Vagina (tissue), 2 donors: ENCODE measurements around the gene SPHK1. TPM values are rescaled to one million over a fixed set of nuclear protein-coding genes. Genes with fewer than 3 reads are reported as not detected.

Source experiments
- DNase-seq, 2 donors: peaks; one replicate each; pipeline ENCODE4 v3.0.0-alpha.2; 2017; ENCODE audit errors: extremely low spot score in 2 of 2
- H3K27ac ChIP-seq: fragments of 200-600 bp; sonication (generic); one replicate; pipeline ENCODE4 v1.5.1; 2019
- H3K27me3 ChIP-seq: fragments of 200-600 bp; sonication (generic); one replicate; pipeline ENCODE4 v1.5.1; 2019
- H3K36me3 ChIP-seq, 2 donors: fragments of 200-600 bp; sonication (generic); one replicate each; pipeline ENCODE4 v1.5.1; 2017 to 2019
- H3K4me1 ChIP-seq: fragments of 200-600 bp; sonication (generic); one replicate; pipeline ENCODE4 v1.5.1; 2019
- H3K4me3 ChIP-seq, 2 donors: fragments of 200-600 bp; sonication (generic); 1 replicate in 1 of 2; 2 replicates in 1 of 2; pipeline ENCODE4 v1.5.1; 2016 to 2019
- H3K9me3 ChIP-seq: fragments of 200-600 bp; sonication (generic); one replicate; pipeline ENCODE4 v1.5.1; 2019
- CTCF ChIP-seq, 3 experiments: fragments of 450-650 bp in 2 of 3; fragments of 200-600 bp in 1 of 3; sonication (generic) in 1 of 3; IDR thresholded peaks; one replicate each; pipeline ENCODE4 v1.5.1; 2017 to 2019; ENCODE audit warnings: antibody characterized with exemption in 3 of 3, mild to moderate bottlenecking in 2 of 3, moderate library complexity in 2 of 3
- POLR2A ChIP-seq, 2 donors: fragments of 450-650 bp; IDR thresholded peaks; one replicate each; pipeline ENCODE4 v1.6.1; 2017; ENCODE audit warnings: antibody characterized with exemption in 2 of 2, mild to moderate bottlenecking in 2 of 2, moderate library complexity in 2 of 2
- POLR2AphosphoS5 ChIP-seq, 2 donors: sonication (generic); formaldehyde crosslinking; IDR thresholded peaks; one replicate each; pipeline ENCODE4 v1.9.0; 2017; ENCODE audit warnings: antibody characterized with exemption in 2 of 2, mild to moderate bottlenecking in 2 of 2, low read depth in 1 of 2; ENCODE audit not compliant: insufficient read depth in 1 of 2
- intact Hi-C: fragments of 100-400 bp; cut with DNase I; formaldehyde crosslinking; loops from one replicate; pipeline ENCODE4 v1.15.1; 2023
- total RNA-seq: library from RNA; depleted of rRNA; stranded (reverse); fragments of >200 nt; gene quantifications from one replicate; pipeline ENCODE4 v1.2.3, GENCODE V29; 2016

The SPHK1 gene
- total RNA-seq, 1 donor from 2014 or later, result 11.0 TPM

DNA sequence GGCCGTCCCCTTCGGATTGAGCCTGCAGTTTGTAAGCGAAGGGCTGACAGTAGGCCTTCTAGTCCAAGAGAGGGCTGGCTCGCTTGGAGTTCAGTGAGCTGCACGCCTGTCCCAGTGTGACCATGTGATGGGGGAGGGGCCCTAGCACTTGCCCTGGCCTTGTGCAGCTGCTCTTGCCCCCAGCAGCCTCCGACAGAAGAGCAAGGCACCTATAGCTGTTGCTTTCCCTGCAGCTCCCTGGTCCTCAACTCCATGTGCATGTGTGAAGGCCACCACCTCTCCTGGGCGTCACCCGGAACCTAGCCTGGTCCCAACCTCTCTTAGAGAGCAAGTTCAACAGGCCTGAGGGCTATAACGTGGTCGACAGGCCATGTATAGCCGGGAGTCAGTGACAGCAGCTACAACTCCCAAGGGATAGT, 5.6 kb downstream of the SPHK1 start:
- no peak for TF ChIP-seq POLR2AphosphoS5 (IDR thresholded peaks at IDR 0.05; ENCODE audit: insufficient read depth in 1 of 2, low read depth in 1 of 2)
- no peak for TF ChIP-seq CTCF (IDR thresholded peaks at IDR 0.05)
- no peak for TF ChIP-seq POLR2A (IDR thresholded peaks at IDR 0.05)
- H3K27ac ChIP-seq, result no peak overlapping the region
- no peaks in the 10 kb centered on the region for H3K27me3 ChIP-seq
- peaks cover 17% of the 10 kb centered on the region for H3K4me1 ChIP-seq
- peaks cover 0 to 17% of the 10 kb centered on the region in 2 donors for H3K36me3 ChIP-seq
- DNase-seq, result no peak
- H3K9me3 ChIP-seq, result no peaks in the 10 kb centered on the region
- intact Hi-C loops, result no loop called here
- no peak overlapping the region for H3K4me3 ChIP-seq

DNA sequence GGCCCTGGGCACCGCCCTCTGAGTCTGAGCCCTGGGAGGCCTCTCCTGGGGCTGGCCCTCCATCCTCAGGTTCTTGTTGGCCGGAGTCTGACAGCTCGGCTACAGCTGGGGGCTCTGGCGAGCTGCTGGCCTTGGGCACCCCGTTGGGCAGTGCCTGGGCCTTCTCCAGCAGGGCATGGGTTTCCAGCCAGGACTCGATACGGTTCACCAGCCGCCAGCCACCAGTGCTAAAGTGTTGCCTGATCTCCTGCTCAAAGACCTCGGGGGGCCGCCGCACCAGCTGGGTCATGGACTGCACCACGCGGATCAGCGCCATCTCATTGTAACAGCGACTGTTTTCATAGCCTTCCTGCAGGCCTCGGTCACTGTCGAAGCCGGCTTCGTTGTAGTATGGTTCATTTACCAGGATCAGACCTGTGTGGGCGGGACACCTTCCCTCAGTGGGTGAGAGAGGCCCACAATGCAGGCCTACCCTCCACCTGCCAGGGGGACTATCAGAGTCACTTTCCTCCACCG, 6.8 kb downstream of the SPHK1 start:
- TF ChIP-seq POLR2AphosphoS5 (IDR thresholded peaks at IDR 0.05; ENCODE audit: insufficient read depth in 1 of 2, low read depth in 1 of 2) (no peak), POLR2A (IDR thresholded peaks at IDR 0.05) (no peak), CTCF (IDR thresholded peaks at IDR 0.05) (no peak)
- Histone ChIP-seq H3K36me3 (peaks cover 0 to 30% of the 10 kb centered on the region in 2 donors), H3K9me3 (no peaks in the 10 kb centered on the region), H3K4me1 (peaks cover 5% of the 10 kb centered on the region), H3K4me3 (no peak overlapping the region), H3K27ac (no peak overlapping the region), H3K27me3 (no peaks in the 10 kb centered on the region)
- DNase-seq, result no peak
- intact Hi-C loops, result no loop called here

DNA sequence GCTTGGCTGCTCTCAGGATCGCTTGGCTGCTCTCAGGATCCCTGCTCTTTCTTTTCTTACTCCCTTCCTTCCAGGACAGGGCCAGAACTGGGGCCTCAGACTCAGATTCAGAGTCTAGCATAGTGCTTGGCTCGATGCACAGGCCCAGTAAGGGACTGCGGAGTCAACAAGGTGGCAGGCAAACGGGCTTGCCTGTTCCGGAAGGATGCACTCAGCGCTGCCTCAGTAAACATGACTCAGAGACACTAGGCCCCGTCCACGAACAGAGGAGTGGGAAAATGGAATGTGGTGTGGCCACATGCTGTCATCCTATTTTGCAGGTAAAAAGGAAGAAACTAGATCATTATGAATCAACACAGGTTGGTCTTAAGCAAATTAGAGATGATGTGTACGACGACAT, 9.8 kb downstream of the SPHK1 start:
- intact Hi-C loops, result no loop called here
- Histone ChIP-seq H3K36me3 (peaks cover 0 to 37% of the 10 kb centered on the region in 2 donors), H3K27ac (no peak overlapping the region), H3K9me3 (no peaks in the 10 kb centered on the region), H3K27me3 (no peaks in the 10 kb centered on the region), H3K4me3 (no peak overlapping the region), H3K4me1 (no peaks in the 10 kb centered on the region)
- no peak for TF ChIP-seq CTCF (IDR thresholded peaks at IDR 0.05)
- TF ChIP-seq POLR2A (IDR thresholded peaks at IDR 0.05), result no peak
- TF ChIP-seq POLR2AphosphoS5 (IDR thresholded peaks at IDR 0.05; ENCODE audit: insufficient read depth in 1 of 2, low read depth in 1 of 2), result no peak
- no peak for DNase-seq

DNA sequence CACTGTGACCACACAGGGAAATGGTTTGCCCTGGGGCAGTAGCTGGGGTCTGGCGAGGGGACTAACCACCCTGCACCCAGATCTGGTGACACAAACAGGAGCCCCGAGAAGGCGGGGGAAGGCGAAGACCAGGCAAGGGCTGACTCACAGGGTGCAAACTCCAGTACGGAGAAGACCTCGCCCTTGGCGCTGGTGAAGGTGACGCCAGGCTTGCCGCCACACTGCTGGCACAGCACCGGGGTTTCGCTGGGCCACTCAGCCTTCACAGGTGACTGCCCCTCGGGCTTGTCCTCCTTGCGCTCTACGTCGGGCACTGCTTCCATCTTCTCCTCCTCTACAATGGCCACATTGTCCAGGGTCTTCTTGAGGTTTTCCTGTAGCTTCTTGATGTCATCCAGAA, 11.6 kb downstream of the SPHK1 start:
- Histone ChIP-seq H3K9me3 (no peaks in the 10 kb centered on the region), H3K27ac (no peak overlapping the region), H3K4me3 (no peak overlapping the region), H3K27me3 (no peaks in the 10 kb centered on the region), H3K4me1 (no peaks in the 10 kb centered on the region), H3K36me3 (peaks cover 0 to 51% of the 10 kb centered on the region in 2 donors)
- no peak for DNase-seq
- intact Hi-C loops, result loop anchor here (2.0 kb wide), 1 partner anchor 89 kb away; no protein-coding TSS in a partner anchor
- TF ChIP-seq POLR2AphosphoS5 (IDR thresholded peaks at IDR 0.05; ENCODE audit: insufficient read depth in 1 of 2, low read depth in 1 of 2) (no peak), CTCF (IDR thresholded peaks at IDR 0.05) (no peak), POLR2A (IDR thresholded peaks at IDR 0.05) (no peak)

DNA sequence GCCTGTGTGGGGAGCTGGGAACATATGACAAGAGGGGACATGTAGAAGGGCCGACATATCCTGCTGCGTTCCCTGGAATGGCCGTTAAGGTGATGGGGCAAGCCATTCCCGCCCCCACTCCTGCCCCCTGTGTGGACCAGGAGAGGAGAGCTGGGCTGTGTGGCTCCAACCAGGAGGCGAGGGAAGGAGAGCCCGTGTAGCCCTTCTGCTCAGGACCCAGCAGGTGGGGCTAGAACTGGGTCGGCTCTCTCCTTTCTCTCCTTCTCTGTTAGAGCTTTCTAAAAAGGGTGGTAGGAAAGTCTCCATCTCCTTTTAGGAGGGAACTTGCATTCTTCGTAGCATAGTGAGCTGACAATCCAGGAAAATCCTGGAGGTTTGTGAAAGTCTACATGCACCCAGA, 12.8 kb downstream of the SPHK1 start:
- no peak for TF ChIP-seq POLR2AphosphoS5 (IDR thresholded peaks at IDR 0.05; ENCODE audit: insufficient read depth in 1 of 2, low read depth in 1 of 2)
- TF ChIP-seq CTCF (IDR thresholded peaks at IDR 0.05), result no peak
- no peak for TF ChIP-seq POLR2A (IDR thresholded peaks at IDR 0.05)
- no peaks in the 10 kb centered on the region for H3K4me1 ChIP-seq
- DNase-seq, result no peak
- no peaks in the 10 kb centered on the region for H3K27me3 ChIP-seq
- intact Hi-C loops, result loop anchor here (2.0 kb wide), 1 partner anchor 90 kb away; no protein-coding TSS in a partner anchor
- H3K27ac ChIP-seq, result no peak overlapping the region
- H3K4me3 ChIP-seq, result no peak overlapping the region
- H3K36me3 ChIP-seq, result peaks cover 0 to 51% of the 10 kb centered on the region in 2 donors
- H3K9me3 ChIP-seq, result no peaks in the 10 kb centered on the region
